K562 (cell line): ENCODE results near the gene UGP2. TPM values are rescaled to one million over a fixed set of nuclear protein-coding genes. Genes with fewer than 3 reads are reported as not detected.
A peak's percentile ranks its signal among the peaks of the same experiment; 100 is the strongest.

ENCODE experiments used
- ARID2 ChIP-seq: fragments of 450-650 bp; IDR thresholded peaks from 2 replicates; pipeline ENCODE4 v1.6.1; 2017; ENCODE audit warnings: antibody characterized with exemption, mild to moderate bottlenecking
- BRF1 ChIP-seq: IDR thresholded peaks from 3 replicates; pipeline ENCODE4 v1.6.1; 2011; ENCODE audit warnings: borderline replicate concordance, mild to moderate bottlenecking; ENCODE audit not compliant: insufficient read length; ENCODE audit errors: extremely low read depth
- CBFA2T3 ChIP-seq: fragments of 450-650 bp; IDR thresholded peaks from 2 replicates; pipeline ENCODE4 v1.6.1; 2017
- CHD1 ChIP-seq: fragments of 200-600 bp; sonication (generic); IDR thresholded peaks from one replicate; pipeline ENCODE4 v1.6.1; 2012; ENCODE audit warnings: mild to moderate bottlenecking, moderate library complexity, low read length, inconsistent platforms
- DPF2 ChIP-seq: fragments of 450-650 bp; IDR thresholded peaks from 2 replicates; pipeline ENCODE4 v1.6.1; 2016
- FOXJ2 ChIP-seq: fragments of 200-800 bp; sonication (Bioruptor generic); IDR thresholded peaks from 2 replicates; pipeline ENCODE4 v1.6.1; 2016; ENCODE audit warnings: missing genetic modification characterization, missing compliant biosample characterization
- FOXM1 ChIP-seq, 2 experiments: fragments of 450-650 bp in 1 of 2; sonication (generic) in 1 of 2; formaldehyde crosslinking in 1 of 2; IDR thresholded peaks; 2 replicates each; pipeline versions ENCODE4 v1.6.1 to v1.9.0; 2017 to 2022; ENCODE audit warnings: low read depth in 2 of 2, mild to moderate bottlenecking in 2 of 2, missing genetic modification reagents in 1 of 2, moderate library complexity in 1 of 2
- GTF2F1 ChIP-seq: IDR thresholded peaks from 2 replicates; pipeline ENCODE4 v1.6.1; 2011; ENCODE audit warnings: low read depth, low read length, improper control_type of control experiment
- JUN ChIP-seq, 2 experiments: sonication (generic) in 1 of 2; formaldehyde crosslinking in 1 of 2; IDR thresholded peaks; 2 replicates each; pipeline versions ENCODE4 v1.6.1 to v1.8.0; 2012 to 2022; ENCODE audit warnings: borderline replicate concordance in 2 of 2, mild to moderate bottlenecking in 2 of 2, improper control_type of control experiment in 1 of 2, low read depth in 1 of 2, low read length in 1 of 2, missing genetic modification reagents in 1 of 2
- JUND ChIP-seq, 2 experiments: IDR thresholded peaks; 2 replicates in 1 of 2; 3 replicates in 1 of 2; pipeline ENCODE4 v1.6.1; 2011; ENCODE audit warnings: borderline replicate concordance in 2 of 2, low read depth in 2 of 2, low read length in 2 of 2, improper control_type of control experiment in 1 of 2, missing biosample characterization in 1 of 2, missing genetic modification characterization in 1 of 2, missing genetic modification reagents in 1 of 2
- MEIS2 ChIP-seq: fragments of 450-650 bp; IDR thresholded peaks from 2 replicates; pipeline ENCODE4 v1.6.1; 2014; ENCODE audit warnings: mild to moderate bottlenecking; ENCODE audit not compliant: partially characterized antibody
- NFE2 ChIP-seq: IDR thresholded peaks from 2 replicates; pipeline ENCODE4 v1.6.1; 2014; ENCODE audit warnings: antibody characterized with exemption, low read depth
- PTBP1 ChIP-seq: fragments of 200-400 bp; formaldehyde crosslinking; IDR thresholded peaks from 2 replicates; pipeline ENCODE4 v1.6.1; 2017; ENCODE audit warnings: low read depth, low read length
- SMAD4 ChIP-seq: fragments of 250-450 bp; sonication (Bioruptor Pico); conservative IDR thresholded peaks from 2 replicates; pipeline ENCODE4 v1.8.0; 2021; ENCODE audit warnings: inconsistent platforms, mild to moderate bottlenecking, moderate library complexity
- TCF7 ChIP-seq: sonication (generic); IDR thresholded peaks from 2 replicates; pipeline ENCODE4 v1.6.1; 2016; ENCODE audit warnings: antibody characterized with exemption, borderline replicate concordance
- TEAD1 ChIP-seq, 2 experiments: fragments of 450-650 bp in 1 of 2; sonication (generic) in 1 of 2; formaldehyde crosslinking; IDR thresholded peaks; 2 replicates each; pipeline versions ENCODE4 v1.4.0 to v1.8.0; 2020 to 2022; ENCODE audit warnings: mild to moderate bottlenecking in 2 of 2, missing genetic modification reagents in 1 of 2
- TEAD2 ChIP-seq: fragments of 450-650 bp; IDR thresholded peaks from 2 replicates; pipeline ENCODE4 v1.6.1; 2016; ENCODE audit warnings: missing genetic modification characterization, control low read depth, missing compliant biosample characterization
- USF1 ChIP-seq: sonication (generic); formaldehyde crosslinking; IDR thresholded peaks from 2 replicates; pipeline ENCODE4 v1.9.0; 2022; ENCODE audit warnings: mild to moderate bottlenecking, missing genetic modification reagents
- YY1 ChIP-seq, 3 experiments: IDR thresholded peaks; 2 replicates each; pipeline ENCODE4 v1.6.1; 2011; ENCODE audit warnings: low read length in 2 of 3, mild to moderate bottlenecking in 2 of 3, moderate library complexity in 2 of 3, borderline replicate concordance in 1 of 3, control low read depth in 1 of 3, low read depth in 1 of 3; ENCODE audit not compliant: insufficient read depth in 3 of 3, insufficient replicate concordance in 2 of 3, control insufficient read depth in 1 of 3, insufficient read length in 1 of 3; ENCODE audit errors: extremely low read depth in 1 of 3
- ZKSCAN8 ChIP-seq: fragments of 200-800 bp; sonication (Bioruptor generic); IDR thresholded peaks from 2 replicates; pipeline ENCODE4 v1.6.1; 2016; ENCODE audit warnings: missing genetic modification characterization, missing compliant biosample characterization
- ZNF121 ChIP-seq: sonication (generic); formaldehyde crosslinking; conservative IDR thresholded peaks from 2 replicates; pipeline ENCODE4 v1.8.0; 2022; ENCODE audit warnings: missing genetic modification reagents
- ZNF224 ChIP-seq: sonication (generic); formaldehyde crosslinking; IDR thresholded peaks from 2 replicates; pipeline ENCODE4 v1.8.0; 2022; ENCODE audit warnings: mild to moderate bottlenecking, missing genetic modification reagents
- ZNF239 ChIP-seq: fragments of 250-450 bp; sonication (Bioruptor Pico); IDR thresholded peaks from 2 replicates; pipeline ENCODE4 v1.4.0; 2020; ENCODE audit warnings: mild to moderate bottlenecking
- ZNF551 ChIP-seq: fragments of 250-450 bp; sonication (Bioruptor Pico); IDR thresholded peaks from 2 replicates; pipeline ENCODE4 v1.5.0; 2021; ENCODE audit warnings: mild to moderate bottlenecking, moderate library complexity
- ZNF699 ChIP-seq: fragments of 250-450 bp; sonication (Bioruptor Pico); IDR thresholded peaks from 2 replicates; pipeline ENCODE4 v1.8.0; 2021; ENCODE audit warnings: mild to moderate bottlenecking, moderate library complexity; ENCODE audit not compliant: insufficient replicate concordance
- polyA plus RNA-seq, 8 experiments: library from polyadenylated mRNA; depleted of rRNA in 4 of 8; stranded (reverse) in 5 of 8; unstranded in 3 of 8; fragments of >200 nt; fragmentation: Nextera tagmentation in 2 of 8; fragmentation: Illumina TruSeq in 1 of 8; extraction: Ambion mirVana in 2 of 8; extraction: Trizol in 1 of 8; gene quantifications; 2 replicates each; pipeline versions ENCODE4 v1.2.1 to v1.2.3, GENCODE V29; 2011 to 2014; ENCODE audit warnings: inconsistent platforms in 1 of 8, missing spikeins in 1 of 8
- total RNA-seq, 7 experiments: library from RNA; depleted of rRNA in 6 of 7; stranded (reverse); fragments of >200 nt in 6 of 7; fragmentation: Illumina TruSeq in 2 of 7; extraction: Trizol in 2 of 7; gene quantifications; 2 replicates each; pipeline versions ENCODE4 v1.2.1 to v1.2.3, GENCODE V29; 2011 to 2021; ENCODE audit warnings: low replicate concordance in 1 of 7
- TF ChIP-seq, protein P1 (sequence below): fragments of 250-450 bp; sonication (Bioruptor Pico); IDR thresholded peaks from 2 replicates; pipeline ENCODE4 v1.5.1; 2021; ENCODE audit warnings: mild to moderate bottlenecking

Gene UGP2
- total and polyA plus RNA-seq, 9 of the 15 experiments (the other 6 are each of a cell fraction or from before 2014, with no cell fraction given), result 25.2 to 69.3 (median 58.9) TPM

DNA sequence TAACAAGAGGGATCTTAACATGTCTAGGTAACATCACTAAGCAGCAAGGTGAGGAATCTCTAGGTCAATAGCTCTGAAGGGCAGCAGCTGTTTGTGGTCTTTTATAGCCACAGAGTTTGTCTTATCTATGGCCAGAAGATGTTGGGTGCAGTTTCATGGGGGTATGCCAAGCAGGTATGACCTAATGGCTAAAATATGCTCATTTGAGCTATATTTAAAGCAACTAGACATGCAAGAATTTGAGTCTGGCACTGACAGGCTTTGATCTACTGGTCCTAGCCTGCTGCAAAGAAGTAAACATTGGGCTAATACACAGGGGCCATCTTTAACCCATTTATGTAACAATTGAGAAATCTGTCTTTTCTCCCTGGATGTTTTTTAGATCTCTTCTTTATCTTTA lies 13.9 kb upstream of the UGP2 start (continued):
- TF ChIP-seq BRF1 (no peak), PTBP1 (no peak), ARID2 (no peak), CHD1 (no peak), FOXM1 (IDR thresholded peaks at IDR 0.05; ENCODE audit: low read depth) (no peak), FOXM1 (CRISPR knock-in tag; IDR thresholded peaks at IDR 0.05; ENCODE audit: low read depth) (no peak), GTF2F1 (no peak), JUN (IDR thresholded peaks at IDR 0.05; ENCODE audit: borderline replicate concordance, low read depth, low read length) (0 out of 2 replicates have a peak, but pooled peaks have one; percentile 50), JUN (CRISPR knock-in tag; IDR thresholded peaks at IDR 0.05; ENCODE audit: borderline replicate concordance) (no peak), FOXJ2 (tag) (no peak), ZKSCAN8 (CRISPR knock-in tag) (no peak), MEIS2 (peak; percentile 39), CBFA2T3 (peak; percentile 80), DPF2 (peak; percentile 58), ZNF239 (no peak), NFE2 (no peak), ZNF699 (CRISPR knock-in tag) (no peak), ZNF224 (CRISPR knock-in tag) (no peak), TEAD1 (CRISPR knock-in tag; IDR thresholded peaks at IDR 0.05) (peak; percentile 79 to 94), ZNF121 (CRISPR knock-in tag) (no peak), TCF7 (0 out of 2 replicates have a peak, but pooled peaks have one; percentile 54), JUND (IDR thresholded peaks at IDR 0.05; ENCODE audit: borderline replicate concordance, low read depth, low read length) (peak; percentile 84), JUND (tag; IDR thresholded peaks at IDR 0.05; ENCODE audit: borderline replicate concordance, low read depth, low read length) (peak; percentile 87; the same call in 2 of the 3 replicates), TEAD2 (tag) (peak; percentile 60; the same call in 1 of the 2 replicates), YY1 (IDR thresholded peaks at IDR 0.05; ENCODE audit: borderline replicate concordance in 1 of 3, control insufficient read depth in 1 of 3, extremely low read depth in 1 of 3, insufficient read depth in 3 of 3, insufficient read length in 1 of 3, insufficient replicate concordance in 2 of 3, low read depth in 1 of 3, low read length in 2 of 3) (no peak), ZNF551 (CRISPR knock-in tag) (no peak), USF1 (CRISPR knock-in tag) (no peak), SMAD4 (CRISPR knock-in tag) (peak; percentile 83)
- TF ChIP-seq, protein P1, sequence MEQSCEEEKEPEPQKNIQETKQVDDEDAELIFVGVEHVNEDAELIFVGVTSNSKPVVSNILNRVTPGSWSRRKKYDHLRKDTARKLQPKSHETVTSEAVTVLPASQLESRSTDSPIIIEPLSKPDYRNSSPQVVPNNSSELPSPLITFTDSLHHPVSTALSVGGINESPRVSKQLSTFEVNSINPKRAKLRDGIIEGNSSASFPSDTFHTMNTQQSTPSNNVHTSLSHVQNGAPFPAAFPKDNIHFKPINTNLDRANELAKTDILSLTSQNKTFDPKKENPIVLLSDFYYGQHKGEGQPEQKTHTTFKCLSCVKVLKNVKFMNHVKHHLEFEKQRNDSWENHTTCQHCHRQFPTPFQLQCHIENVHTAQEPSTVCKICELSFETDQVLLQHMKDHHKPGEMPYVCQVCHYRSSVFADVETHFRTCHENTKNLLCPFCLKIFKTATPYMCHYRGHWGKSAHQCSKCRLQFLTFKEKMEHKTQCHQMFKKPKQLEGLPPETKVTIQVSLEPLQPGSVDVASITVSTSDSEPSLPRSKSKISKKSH (CRISPR knock-in tag), result no peak
